ENCODE measurements around the gene TMEM128. TPM values are rescaled to one million over a fixed set of nuclear protein-coding genes. Genes with fewer than 3 reads are reported as not detected.
"Not testable (repeated sequence)": the region's sequence is repeated elsewhere in the genome, so short reads cannot be mapped to it uniquely, and the experiment has no call there.

The TMEM128 gene
- total RNA-seq, 1 experiment from 2014 or later: 26.8 TPM

DNA sequence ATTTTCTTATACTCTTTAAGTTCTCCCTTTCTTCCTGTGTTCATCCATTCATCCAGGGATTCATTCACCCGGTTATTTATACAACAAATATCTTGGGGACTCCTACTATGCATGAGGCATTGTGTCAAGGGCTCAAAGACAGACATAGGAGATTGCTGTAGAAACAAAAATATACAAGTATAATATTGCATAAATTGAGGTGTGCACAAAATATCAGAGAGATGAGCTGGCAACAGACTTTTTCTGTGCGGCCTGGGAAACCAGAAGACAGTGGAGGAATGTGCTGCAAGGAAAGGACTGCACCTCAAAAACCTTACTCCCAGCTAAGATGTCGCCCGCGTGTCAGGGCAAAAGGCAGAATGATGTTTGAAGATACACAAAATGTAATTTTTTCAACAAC is 30.9 kb downstream of the TMEM128 start:
- peak; percentile 10 for DNase-seq (ENCODE audit: unreplicated experiment)

DNA sequence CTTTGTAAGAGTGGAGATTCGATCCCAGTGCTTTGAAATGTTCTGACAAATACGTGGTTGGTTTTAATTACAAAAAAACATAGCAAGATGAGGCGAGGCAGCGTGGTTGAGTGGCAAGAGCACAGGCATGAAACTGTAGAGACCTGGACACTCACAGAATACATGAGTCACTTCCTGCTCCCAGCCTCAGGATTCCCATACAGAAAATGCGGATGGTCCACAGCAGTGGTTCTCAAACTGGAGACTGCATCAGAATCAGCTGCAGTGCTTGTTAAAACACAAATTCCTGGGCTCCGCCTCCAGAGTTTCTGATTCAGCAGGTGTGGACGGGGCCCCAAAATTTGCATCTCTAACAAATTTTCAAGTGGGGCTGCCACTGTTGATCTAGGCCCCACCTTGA is 31.4 kb downstream of the TMEM128 start:
- no peaks in the 10 kb centered on the region for H3K36me3 Mint-ChIP-seq (ENCODE audit: insufficient read depth, unreplicated experiment)
- CTCF ChIA-PET: no interaction called here
- peak overlapping the region; percentile 68 for H3K27ac Mint-ChIP-seq (ENCODE audit: low read depth, unreplicated experiment)
- peak; percentile 69 for DNase-seq (ENCODE audit: unreplicated experiment)
- TF ChIP-seq, protein P1, sequence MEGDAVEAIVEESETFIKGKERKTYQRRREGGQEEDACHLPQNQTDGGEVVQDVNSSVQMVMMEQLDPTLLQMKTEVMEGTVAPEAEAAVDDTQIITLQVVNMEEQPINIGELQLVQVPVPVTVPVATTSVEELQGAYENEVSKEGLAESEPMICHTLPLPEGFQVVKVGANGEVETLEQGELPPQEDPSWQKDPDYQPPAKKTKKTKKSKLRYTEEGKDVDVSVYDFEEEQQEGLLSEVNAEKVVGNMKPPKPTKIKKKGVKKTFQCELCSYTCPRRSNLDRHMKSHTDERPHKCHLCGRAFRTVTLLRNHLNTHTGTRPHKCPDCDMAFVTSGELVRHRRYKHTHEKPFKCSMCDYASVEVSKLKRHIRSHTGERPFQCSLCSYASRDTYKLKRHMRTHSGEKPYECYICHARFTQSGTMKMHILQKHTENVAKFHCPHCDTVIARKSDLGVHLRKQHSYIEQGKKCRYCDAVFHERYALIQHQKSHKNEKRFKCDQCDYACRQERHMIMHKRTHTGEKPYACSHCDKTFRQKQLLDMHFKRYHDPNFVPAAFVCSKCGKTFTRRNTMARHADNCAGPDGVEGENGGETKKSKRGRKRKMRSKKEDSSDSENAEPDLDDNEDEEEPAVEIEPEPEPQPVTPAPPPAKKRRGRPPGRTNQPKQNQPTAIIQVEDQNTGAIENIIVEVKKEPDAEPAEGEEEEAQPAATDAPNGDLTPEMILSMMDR (IDR thresholded peaks at IDR 0.05; ENCODE audit: unreplicated experiment): no peak
- intact Hi-C loops (cut with micrococcal nuclease): no loop called here
- H3K9me3 Mint-ChIP-seq (ENCODE audit: unreplicated experiment): no peaks in the 10 kb centered on the region
- no TSS peak for BruUV-seq (replicated peaks)
- POLR2A ChIA-PET: no interaction called here
- no peaks in the 10 kb centered on the region for H3K27me3 Mint-ChIP-seq (ENCODE audit: insufficient read depth, unreplicated experiment)
- peaks cover 15% of the 10 kb centered on the region for H3K4me1 Mint-ChIP-seq (ENCODE audit: insufficient read depth, unreplicated experiment)
- H3K4me3 Mint-ChIP-seq (ENCODE audit: unreplicated experiment): no peak overlapping the region

More for the DNA sequence above, 30.9 kb downstream of the TMEM128 start:
- TF ChIP-seq, protein P1 (IDR thresholded peaks at IDR 0.05; ENCODE audit: unreplicated experiment): no peak
- H3K36me3 Mint-ChIP-seq (ENCODE audit: insufficient read depth, unreplicated experiment): no peaks in the 10 kb centered on the region
- no peaks in the 10 kb centered on the region for H3K27me3 Mint-ChIP-seq (ENCODE audit: insufficient read depth, unreplicated experiment)
- intact Hi-C loops (cut with micrococcal nuclease): no loop called here
- no peak overlapping the region for H3K4me3 Mint-ChIP-seq (ENCODE audit: unreplicated experiment)
- H3K4me1 Mint-ChIP-seq (ENCODE audit: insufficient read depth, unreplicated experiment): peaks cover 15% of the 10 kb centered on the region
- ChIA-PET CTCF (no interaction called here), POLR2A (no interaction called here)
- H3K27ac Mint-ChIP-seq (ENCODE audit: low read depth, unreplicated experiment): peak overlapping the region; percentile 68
- no TSS peak for BruUV-seq (replicated peaks)
- no peaks in the 10 kb centered on the region for H3K9me3 Mint-ChIP-seq (ENCODE audit: unreplicated experiment)

DNA sequence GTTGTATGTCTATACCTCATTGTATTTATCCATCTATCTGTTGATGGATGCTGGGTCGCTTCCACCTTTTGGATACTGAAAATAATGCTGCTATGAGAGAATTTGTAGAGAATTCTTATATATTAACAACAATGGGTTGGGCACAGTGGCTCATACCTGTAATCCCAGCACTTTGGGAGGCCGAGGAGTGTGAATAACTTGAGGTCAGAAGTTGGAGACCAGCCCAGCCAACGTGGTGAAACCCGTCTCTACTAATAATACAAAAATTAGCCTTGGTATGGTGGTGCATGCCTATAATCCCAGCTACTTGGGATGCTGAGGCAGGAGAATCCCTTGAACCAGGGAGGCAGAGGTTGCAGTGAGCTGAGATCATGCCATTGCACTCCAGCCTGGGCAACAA is 34.3 kb downstream of the TMEM128 start:
- CTCF ChIA-PET; POLR2A ChIA-PET; H3K36me3 Mint-ChIP-seq (ENCODE audit: insufficient read depth, unreplicated experiment); DNase-seq (ENCODE audit: unreplicated experiment); intact Hi-C loops (cut with micrococcal nuclease); H3K4me3 Mint-ChIP-seq (ENCODE audit: unreplicated experiment); H3K27ac Mint-ChIP-seq (ENCODE audit: low read depth, unreplicated experiment); BruUV-seq (replicated peaks); H3K27me3 Mint-ChIP-seq (ENCODE audit: insufficient read depth, unreplicated experiment); H3K9me3 Mint-ChIP-seq (ENCODE audit: unreplicated experiment): not testable (repeated sequence)
- peaks cover 15% of the 10 kb centered on the region for H3K4me1 Mint-ChIP-seq (ENCODE audit: insufficient read depth, unreplicated experiment)

DNA sequence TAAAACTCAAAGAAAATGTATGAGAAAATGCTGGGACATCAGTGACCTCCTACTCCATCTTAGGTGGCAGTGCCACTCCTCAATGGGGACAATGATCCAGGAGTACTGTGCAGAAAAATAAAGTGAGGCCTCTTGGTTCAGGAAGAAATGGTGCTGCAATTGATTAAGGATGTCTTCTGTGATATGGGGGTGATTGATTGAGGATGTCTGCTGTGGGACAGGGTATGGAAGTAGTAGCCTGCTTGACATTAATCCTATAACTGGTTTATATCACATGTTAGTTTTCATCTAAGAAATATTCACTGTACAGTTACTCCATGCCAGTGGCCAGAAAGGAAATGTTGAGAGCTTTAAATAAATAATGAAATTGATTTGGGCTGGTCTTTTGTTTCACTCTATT is 41.8 kb downstream of the TMEM128 start:
- POLR2A ChIA-PET: interaction anchor here (0.9 kb wide), 1 partner anchor 30 kb away, joined by 3 read pairs; no protein-coding TSS in a partner anchor
- no peak for DNase-seq (ENCODE audit: unreplicated experiment)

More for the DNA sequence above, 41.8 kb downstream of the TMEM128 start:
- no peaks in the 10 kb centered on the region for H3K36me3 Mint-ChIP-seq (ENCODE audit: insufficient read depth, unreplicated experiment)
- TF ChIP-seq, protein P1 (IDR thresholded peaks at IDR 0.05; ENCODE audit: unreplicated experiment): no peak
- H3K4me1 Mint-ChIP-seq (ENCODE audit: insufficient read depth, unreplicated experiment): peaks cover 20% of the 10 kb centered on the region
- intact Hi-C loops (cut with micrococcal nuclease): no loop called here
- CTCF ChIA-PET: no interaction called here
- H3K27ac Mint-ChIP-seq (ENCODE audit: low read depth, unreplicated experiment): no peak overlapping the region
- peaks cover 11% of the 10 kb centered on the region for H3K27me3 Mint-ChIP-seq (ENCODE audit: insufficient read depth, unreplicated experiment)
- no TSS peak for BruUV-seq (replicated peaks)
- H3K4me3 Mint-ChIP-seq (ENCODE audit: unreplicated experiment): no peak overlapping the region
- H3K9me3 Mint-ChIP-seq (ENCODE audit: unreplicated experiment): no peaks in the 10 kb centered on the region

Data from MCF 10A (cell line).